ENCODE data around the gene RHOBTB1.
"Not testable (repeated sequence)": the region's sequence is repeated elsewhere in the genome, so short reads cannot be mapped to it uniquely, and the experiment has no call there.

RHOBTB1 gene, protein sequence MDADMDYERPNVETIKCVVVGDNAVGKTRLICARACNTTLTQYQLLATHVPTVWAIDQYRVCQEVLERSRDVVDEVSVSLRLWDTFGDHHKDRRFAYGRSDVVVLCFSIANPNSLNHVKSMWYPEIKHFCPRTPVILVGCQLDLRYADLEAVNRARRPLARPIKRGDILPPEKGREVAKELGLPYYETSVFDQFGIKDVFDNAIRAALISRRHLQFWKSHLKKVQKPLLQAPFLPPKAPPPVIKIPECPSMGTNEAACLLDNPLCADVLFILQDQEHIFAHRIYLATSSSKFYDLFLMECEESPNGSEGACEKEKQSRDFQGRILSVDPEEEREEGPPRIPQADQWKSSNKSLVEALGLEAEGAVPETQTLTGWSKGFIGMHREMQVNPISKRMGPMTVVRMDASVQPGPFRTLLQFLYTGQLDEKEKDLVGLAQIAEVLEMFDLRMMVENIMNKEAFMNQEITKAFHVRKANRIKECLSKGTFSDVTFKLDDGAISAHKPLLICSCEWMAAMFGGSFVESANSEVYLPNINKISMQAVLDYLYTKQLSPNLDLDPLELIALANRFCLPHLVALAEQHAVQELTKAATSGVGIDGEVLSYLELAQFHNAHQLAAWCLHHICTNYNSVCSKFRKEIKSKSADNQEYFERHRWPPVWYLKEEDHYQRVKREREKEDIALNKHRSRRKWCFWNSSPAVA

DNA sequence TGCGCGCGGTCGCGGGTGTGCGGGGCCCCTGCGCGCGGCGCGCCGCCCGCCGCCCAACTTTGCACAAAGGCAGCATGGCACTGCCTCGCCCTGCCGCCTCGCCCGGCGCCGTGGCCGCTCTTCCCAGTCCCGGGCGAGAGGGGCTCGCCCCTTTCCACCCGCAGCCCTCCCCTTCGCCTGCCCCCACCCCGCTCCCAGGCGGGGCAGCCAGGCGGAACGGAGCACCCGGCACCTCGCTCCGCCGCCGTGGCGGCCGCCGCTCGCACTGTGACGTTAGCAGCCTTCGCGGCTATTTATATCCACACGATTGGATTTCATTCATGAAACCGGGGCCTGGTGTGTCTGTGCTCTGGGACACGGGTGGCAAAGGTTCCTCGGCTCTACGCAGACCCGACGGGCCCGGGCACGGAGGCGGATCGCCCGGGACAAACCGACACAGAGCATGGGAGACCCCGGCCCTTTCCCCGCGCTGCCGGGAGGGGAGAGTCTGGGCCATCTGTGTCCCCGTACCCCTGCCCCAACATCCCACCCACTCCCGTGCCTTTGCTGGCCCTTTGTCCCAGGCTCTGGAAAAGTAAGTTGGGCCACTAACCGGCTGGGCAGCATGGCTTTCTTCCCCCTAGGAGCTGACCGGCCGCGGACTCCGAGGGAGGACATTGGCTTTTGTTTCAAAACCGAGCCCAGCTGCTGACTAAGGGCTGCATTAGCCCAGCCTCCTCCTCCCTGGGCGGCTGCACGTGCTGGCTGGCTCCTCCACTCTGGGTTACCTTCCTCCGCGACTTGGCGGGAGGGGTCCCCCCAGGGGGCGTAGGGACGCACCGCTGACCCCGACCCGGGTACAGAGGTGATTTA lies at the start of gene RHOBTB1:
Gene RHOBTB1 (minus strand): TSS at position 128 of the 852 bp plus-strand sequence. CDS start 32,643 bp downstream, outside the sequence.
- Histone ChIP-seq H3K27ac (peak within 1 kb of the TSS; percentile 8 to 98 (median 88)), H3K4me3 (peak within 1 kb of the TSS; percentile 55 to 83 (median 77))

DNA sequence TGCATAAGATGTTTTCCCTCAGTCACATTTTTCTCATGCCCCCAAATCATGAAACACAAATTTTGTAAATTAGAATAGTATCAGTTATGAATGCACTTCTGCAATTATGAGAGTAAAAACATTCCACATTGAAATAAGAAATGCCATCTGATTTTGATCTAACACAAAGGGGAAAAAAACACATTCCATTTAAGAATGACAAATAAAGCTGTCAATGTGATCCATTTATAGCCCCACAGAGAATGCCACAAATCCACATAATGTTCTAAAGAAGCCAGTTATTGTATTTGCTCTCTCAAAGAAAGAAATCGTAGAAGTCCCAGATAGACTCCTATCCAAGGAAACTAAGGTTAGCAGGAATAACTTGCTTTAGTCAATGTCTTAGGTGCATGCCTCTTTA lies 48.7 kb upstream of the RHOBTB1 start:
- Histone ChIP-seq H3K4me3 (no peak overlapping the region), H3K27ac (no peak overlapping the region)

DNA sequence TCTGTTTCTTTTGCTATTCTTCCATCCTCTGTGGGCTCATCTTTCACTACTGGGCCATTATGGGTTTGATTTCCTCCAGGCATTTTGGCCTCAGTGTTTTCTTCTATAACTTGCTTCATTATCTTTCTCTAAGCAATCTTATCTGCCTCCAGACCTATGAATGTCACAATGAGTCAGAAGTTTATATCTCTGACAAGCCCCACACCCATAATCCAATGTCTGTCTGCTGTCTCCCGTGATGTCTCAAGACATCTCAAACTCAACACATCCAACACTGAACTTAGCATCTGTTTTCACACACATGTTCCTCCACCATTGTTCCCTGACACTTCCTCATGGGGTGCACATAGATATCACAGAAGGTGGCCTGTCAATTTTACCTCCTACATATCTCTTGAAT lies 46.7 kb upstream of the RHOBTB1 start:
- H3K4me3 ChIP-seq = no peak overlapping the region
- no peak overlapping the region for H3K27ac ChIP-seq

DNA sequence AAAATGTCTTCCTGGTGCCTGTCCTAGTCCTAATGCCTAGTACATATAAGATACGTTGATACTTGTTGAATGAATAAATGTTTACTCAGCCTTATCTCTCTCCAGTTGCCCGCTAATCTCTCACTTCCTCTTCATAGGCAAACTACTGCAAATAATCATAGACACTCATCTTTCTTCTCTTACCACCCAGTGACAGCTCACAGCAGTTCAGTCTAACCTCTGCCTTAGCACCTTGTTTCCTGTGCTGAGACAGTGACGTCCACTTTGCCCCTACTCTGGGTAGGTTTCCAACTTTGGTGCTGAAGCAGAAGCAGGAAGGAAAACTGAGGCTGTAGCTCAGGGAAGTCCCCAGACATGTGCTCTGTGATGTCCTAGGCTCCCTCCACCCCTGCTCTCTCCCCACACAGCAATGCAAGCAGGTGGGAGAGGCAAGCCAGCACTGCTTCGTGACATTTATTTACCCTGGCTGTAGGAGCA lies 45.5 kb upstream of the RHOBTB1 start:
- Histone ChIP-seq H3K4me3 (no peak overlapping the region), H3K27ac (no peak overlapping the region)

DNA sequence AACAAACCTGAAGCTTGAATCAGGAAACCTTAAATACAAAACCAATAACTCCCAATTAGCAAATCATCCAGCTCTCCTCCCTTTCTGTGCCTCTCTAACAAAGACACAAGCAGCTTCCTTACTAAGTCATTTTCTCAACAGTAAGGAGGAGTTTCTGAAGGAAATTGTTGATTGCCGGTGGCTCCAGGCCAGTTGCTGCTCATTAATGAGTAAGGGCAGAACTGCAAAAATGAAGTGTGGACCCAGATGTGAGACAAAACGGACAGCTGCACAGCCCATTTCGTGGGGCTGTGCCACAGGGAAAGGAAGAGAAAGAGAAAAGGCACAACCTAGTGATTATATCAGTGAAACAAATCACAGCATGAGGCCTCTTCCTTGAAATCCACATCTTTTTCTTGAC lies 42.8 kb upstream of the RHOBTB1 start:
- Histone ChIP-seq H3K27ac (no peak overlapping the region), H3K4me3 (no peak overlapping the region)

DNA sequence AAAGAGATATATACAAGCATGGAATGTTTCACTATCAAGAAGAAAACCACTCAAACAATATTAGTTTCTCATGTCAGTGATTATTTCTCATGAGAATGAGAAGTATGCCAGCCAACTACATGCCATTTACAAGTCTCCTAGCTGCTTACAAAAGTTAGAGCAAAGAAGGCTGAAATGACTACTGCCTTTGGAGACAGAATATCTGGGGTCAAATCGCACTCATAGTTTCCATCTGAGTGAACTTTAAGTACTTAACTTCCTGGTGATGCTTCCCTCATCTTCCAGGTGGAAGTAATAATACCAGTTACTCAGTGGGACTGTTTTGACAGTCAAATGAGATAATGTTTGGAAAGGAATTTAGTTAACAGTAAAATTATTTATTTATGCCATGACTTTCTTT lies 42.0 kb upstream of the RHOBTB1 start:
- Histone ChIP-seq H3K4me3 (no peak overlapping the region), H3K27ac (no peak overlapping the region)

DNA sequence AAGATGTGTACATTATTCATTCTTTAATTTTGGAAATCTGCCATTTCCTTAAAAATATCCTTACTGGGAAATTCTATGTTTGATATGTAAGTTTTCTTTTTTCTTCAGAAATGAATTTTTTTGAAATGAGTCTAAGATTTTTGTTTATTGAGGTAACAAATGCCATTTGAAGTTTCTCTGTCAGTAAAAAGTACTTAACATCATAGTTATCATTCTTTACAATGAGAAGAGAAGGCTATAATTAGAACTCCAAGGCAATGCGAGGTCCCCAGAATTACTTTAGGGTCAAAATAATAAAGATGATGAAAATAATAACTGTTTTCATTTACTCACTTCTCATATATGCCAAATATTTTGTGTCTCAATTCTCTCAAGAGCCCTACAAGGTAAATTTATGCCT lies 37.0 kb upstream of the RHOBTB1 start:
- H3K27ac ChIP-seq = no peak overlapping the region
- H3K4me3 ChIP-seq = no peak overlapping the region

DNA sequence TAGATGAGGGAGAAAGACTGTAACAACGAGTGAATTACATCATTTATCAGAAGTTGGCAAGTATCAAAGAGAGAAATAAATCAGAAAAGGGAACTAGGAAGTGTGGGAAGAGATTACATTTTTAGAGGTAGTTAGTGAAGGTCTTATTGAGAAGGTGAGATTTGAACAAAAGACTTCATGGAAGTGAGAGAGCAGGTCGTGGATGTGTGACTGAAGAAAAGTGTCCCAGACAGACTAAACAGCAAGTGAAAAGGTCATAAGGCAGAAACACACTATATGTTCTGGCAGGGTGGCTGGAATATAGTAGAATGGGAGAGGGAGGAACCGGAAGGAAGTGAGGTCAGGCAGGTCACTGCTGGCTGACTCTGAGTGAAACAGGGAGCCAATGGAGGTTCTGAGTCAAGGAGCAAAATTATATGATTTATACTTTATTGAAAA lies 35.7 kb upstream of the RHOBTB1 start:
- no peak overlapping the region for H3K27ac ChIP-seq
- no peak overlapping the region for H3K4me3 ChIP-seq

DNA sequence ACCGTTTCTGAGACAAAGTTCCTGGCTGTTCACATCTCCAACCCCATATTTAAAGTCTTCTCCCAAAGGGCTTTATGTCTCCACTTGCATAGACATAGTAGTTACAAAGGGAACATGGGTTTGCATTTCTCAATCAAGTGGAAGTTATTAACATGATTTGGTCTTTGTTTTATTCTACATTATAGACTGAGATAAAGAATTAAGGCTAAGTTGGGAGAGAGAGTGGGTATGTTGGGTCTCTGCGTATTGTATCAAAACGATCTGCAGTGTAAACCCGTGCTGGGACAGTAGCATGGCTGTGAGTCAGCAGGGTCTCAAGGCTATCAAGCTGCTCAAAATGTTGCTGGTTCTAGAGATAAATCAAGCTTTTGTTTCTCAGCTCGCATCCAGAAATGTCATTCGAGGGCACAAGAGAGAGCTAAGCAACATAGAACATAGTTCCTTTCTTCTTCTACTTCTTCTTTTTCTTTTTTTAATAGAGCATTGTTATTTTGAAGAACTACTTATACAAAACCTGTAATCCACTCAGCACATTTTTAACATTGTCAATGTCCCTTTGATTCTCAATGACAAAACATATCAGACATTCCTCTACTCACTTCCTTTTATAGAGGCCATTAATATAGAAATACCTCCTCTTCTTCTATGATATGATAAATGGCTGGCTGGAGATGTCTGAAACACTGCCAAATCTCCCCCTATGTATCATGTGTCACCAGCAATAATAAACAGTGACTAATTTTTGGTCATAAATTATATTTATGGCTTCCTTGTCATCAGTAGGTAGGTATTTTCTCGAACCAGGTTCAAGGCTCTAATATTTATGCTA lies 34.5 kb upstream of the RHOBTB1 start:
- Histone ChIP-seq H3K4me3 (no peak overlapping the region), H3K27ac (no peak overlapping the region)

DNA sequence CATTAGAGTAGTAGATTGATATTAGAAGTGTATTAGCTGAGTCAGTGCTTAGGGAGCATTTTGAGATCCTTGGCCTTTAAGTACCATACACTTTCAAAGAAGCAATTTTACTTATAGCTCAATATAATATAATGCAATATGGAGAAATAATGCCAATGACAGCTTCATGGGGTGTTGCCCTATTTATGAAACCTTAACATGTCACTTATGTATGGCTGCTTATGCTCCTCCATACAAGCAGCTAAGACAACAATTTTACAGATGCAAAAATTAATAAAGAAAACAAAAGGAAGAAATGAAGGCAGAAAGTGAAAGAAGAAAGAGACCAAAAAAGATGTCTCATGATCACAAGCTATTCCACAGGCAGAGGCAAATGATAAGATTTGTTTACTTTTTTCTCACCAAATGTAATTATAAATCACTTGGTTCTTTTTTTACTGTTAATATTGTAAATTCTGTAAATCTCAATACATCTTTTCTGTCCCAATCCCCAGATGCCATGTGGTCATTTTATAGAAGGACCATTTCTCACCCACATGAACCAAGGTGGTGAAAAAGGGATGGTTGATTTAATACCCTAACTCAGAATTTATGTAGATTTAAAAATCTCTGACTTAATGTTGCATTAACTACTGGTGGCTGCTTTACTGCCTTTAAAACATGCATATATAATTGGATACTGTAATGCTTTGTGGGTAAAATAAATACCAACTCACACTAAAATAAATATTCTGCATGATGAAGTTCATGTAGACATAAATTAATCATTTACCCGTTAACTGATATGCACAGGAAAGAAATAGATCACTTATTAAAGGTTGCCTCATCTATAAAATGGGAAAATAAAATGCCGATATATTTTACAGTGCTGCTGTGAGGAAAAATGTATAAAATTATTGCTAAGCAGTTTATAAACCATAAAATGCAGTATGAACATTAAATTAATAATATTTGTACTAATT lies 33.5 kb upstream of the RHOBTB1 start:
- Histone ChIP-seq H3K4me3 (no peak overlapping the region), H3K27ac (no peak overlapping the region)

DNA sequence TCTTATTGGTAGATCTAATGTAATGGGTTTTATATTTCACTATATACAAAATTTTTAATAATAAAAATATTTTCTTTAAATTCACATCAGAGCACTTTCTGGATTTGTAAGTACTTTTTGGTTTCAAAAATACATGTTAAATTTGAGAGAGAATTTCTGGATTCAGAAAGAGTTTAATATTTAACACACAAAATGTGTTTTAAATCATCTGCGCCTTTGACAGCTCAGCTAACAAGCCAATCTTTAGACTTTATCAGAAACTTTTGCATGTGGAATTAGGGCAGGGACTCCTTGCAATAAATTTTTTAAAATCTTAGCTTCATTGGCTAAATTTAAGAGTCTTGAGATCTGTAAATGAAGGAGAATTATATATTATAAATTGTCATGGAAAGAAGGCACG lies 32.7 kb upstream of the RHOBTB1 start:
- H3K27ac ChIP-seq = no peak overlapping the region
- no peak overlapping the region for H3K4me3 ChIP-seq

DNA sequence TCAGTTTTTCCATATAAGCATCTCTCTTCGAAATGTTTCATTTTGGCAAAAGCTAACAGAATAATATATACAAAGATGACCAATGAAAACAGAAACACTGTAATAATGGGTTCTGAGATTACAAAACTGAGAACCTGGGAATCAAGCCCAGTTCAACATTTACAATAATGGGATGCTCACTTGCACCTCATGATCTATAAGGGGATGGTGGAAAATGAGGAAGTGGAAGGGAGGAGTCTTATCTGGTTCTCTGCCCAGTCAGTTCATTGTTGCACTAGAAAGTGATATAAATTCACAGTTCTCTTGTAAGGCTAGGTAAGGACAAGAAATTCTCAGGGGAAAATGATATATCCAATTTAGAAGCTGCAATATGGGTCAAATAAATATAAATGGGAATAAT lies 31.7 kb upstream of the RHOBTB1 start:
- Histone ChIP-seq H3K4me3 (no peak overlapping the region), H3K27ac (no peak overlapping the region)

DNA sequence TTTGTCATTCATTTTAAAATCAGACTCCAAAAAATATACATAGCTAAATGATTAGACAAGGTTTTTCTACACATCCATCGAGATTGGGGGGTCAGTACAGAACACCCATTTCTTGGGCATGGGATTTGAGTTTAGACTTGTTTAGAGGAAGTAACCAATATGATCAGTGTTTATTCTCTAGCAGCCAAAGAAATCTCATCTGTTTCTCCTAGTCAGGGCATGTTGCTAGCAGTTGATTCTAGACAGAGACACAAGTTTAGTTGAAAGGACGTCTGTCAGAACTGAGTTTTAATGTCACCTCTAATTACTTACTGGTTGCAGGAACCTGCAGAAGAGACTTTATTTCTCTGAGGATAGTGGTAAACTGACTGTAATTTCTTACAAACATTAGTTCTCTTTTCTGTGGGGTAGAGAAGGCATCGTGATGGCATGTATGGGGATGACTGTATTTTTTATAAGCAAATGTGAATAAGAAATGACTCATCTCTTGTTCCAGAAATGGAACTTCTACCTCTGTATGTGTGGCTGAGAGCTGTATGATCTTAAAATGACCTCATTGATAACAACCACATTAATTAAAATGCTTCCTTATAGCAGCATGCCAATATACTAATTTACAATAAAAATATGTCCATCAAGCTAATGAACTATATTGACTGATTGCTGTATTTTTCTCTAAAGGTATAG lies 30.6 kb upstream of the RHOBTB1 start:
- Histone ChIP-seq H3K27ac (no peak overlapping the region), H3K4me3 (no peak overlapping the region)

DNA sequence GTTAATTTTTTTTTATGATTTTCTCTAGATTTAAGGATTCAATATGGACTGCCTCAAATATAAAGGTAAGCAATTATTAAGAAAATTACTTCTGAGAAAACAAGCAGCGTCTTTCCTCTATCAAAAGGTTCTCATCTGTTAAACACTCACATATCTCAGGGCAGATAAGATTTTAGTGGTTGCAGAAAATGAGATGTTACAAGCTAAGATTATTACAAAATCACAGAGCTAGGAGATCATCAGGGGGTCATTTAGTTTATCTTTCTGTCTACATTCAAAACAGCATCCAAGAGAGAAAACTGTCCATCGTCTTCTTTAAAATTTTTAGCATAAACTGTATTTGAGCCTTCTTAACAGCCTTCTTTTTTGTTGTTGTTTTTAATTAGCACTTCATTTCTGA lies 29.1 kb upstream of the RHOBTB1 start:
- no peak overlapping the region for H3K4me3 ChIP-seq
- H3K27ac ChIP-seq = no peak overlapping the region

DNA sequence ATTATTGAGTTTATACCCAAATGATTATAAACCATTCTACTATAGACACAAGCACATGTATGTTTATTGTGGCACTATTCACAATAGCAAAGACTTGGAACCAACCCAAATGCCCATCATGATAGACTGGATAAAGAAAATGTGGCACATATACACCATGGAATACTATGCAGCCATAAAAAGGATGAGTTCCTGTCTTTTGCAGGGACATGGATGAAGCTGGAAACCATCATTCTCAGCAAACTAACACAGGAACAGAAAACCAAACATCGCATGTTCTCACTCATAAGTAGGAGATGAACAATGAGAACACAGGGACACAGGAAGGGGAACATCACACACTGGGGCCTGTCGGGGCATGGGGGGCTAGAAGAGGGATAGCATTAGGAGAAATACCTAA lies 28.2 kb upstream of the RHOBTB1 start:
- not testable (repeated sequence) for H3K27ac ChIP-seq, H3K4me3 ChIP-seq

DNA sequence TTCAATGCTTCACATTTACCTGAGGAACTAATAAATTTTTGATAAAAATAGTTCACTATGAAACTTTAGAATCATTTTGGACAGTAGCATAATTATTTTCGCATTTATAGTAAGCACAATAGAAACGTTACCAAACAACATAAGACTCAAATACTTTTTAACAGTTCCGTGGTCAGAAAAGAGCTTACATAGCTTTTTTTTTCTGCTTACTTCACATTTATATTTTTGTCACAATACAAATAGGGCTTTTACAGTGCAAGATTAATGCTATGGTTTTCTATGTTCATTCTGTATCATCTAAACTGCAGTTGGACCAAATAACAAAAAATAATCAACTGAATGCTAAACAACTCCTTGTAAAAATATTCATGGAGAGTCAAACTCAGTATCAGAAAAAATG lies 26.5 kb upstream of the RHOBTB1 start:
- Histone ChIP-seq H3K4me3 (no peak overlapping the region), H3K27ac (no peak overlapping the region)

DNA sequence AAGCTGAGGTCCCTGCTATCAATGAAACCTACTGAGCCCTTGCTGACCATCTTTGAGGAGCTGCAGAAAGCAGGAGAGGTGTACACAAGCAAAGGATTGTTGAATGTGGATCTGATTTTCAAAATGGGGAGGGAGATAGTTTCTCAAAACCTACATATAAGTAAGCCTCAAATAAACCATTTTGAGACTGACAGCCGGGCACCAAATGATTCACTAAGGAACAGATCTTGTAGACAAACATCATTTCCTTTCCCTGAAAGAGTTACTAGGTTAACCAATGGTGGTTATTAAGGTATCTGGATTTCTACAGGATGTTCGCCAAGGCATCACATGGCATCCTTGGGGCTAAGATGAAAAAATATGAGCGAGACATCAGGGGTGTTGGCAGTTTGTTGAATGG lies 24.5 kb upstream of the RHOBTB1 start:
- Histone ChIP-seq H3K27ac (no peak overlapping the region), H3K4me3 (no peak overlapping the region)
